Measurements from ENCODE around the gene PRPH. TPM values are rescaled to one million over a fixed set of nuclear protein-coding genes. Genes with fewer than 3 reads are reported as not detected.
"Not testable (repeated sequence)": the region's sequence is repeated elsewhere in the genome, so short reads cannot be mapped to it uniquely, and the experiment has no call there.

Gene PRPH
- total and polyA plus RNA-seq, 4 donors: 0.19 to 2.7 (median 0.67) TPM

GRCh38 chr12:49305762-49306510, 11.0 kb downstream of the PRPH start:
- 72 to 79% methylated on average over 6 of the region's 6 CpGs for WGBS, 2 donors
- Histone ChIP-seq H3K27me3 (ENCODE audit: control insufficient read depth in 3 of 3, insufficient read depth in 3 of 3, low read length in 2 of 3) (peaks cover 0 to 20% (median 4%) of the 10 kb centered on the region in 3 donors), H3K27ac (ENCODE audit: low read depth in 1 of 2, low read length in 1 of 2) (no peak overlapping the region), H3K9me3 (ENCODE audit: control insufficient read depth in 4 of 4, insufficient read depth in 3 of 4, low read length in 3 of 4) (no peaks in the 10 kb centered on the region), H3K9ac (ENCODE audit: insufficient read depth in 1 of 2, low read length in 2 of 2) (no peak overlapping the region), H3K4me3 (no peak overlapping the region), H3K36me3 (ENCODE audit: control insufficient read depth in 4 of 4, insufficient read depth in 4 of 4, low read length in 4 of 4) (no peaks in the 10 kb centered on the region), H3K4me1 (ENCODE audit: control insufficient read depth in 5 of 5, insufficient read depth in 5 of 5, low read length in 5 of 5) (no peaks in the 10 kb centered on the region)
- TF ChIP-seq CTCF (IDR thresholded peaks at IDR 0.05; ENCODE audit: control extremely low read depth, extremely low read depth): no peak
- DNase-seq (no peak), ATAC-seq (ENCODE audit: insufficient read depth, low FRiP score) (no peak)

GRCh38 chr12:49309386-49309785, 14.4 kb downstream of the PRPH start:
- H3K27me3 ChIP-seq (ENCODE audit: control insufficient read depth in 3 of 3, insufficient read depth in 3 of 3, low read length in 2 of 3): peaks cover 0 to 8% (median 0%) of the 10 kb centered on the region in 3 donors
- H3K4me1 ChIP-seq (ENCODE audit: control insufficient read depth in 5 of 5, insufficient read depth in 5 of 5, low read length in 5 of 5): no peaks in the 10 kb centered on the region
- no peaks in the 10 kb centered on the region for H3K36me3 ChIP-seq (ENCODE audit: control insufficient read depth in 4 of 4, insufficient read depth in 4 of 4, low read length in 4 of 4)
- DNase-seq (no peak), ATAC-seq (ENCODE audit: insufficient read depth, low FRiP score) (no peak)
- H3K9ac ChIP-seq (ENCODE audit: insufficient read depth in 1 of 2, low read length in 2 of 2): no peak overlapping the region
- H3K27ac ChIP-seq (ENCODE audit: low read depth in 1 of 2, low read length in 1 of 2): no peak overlapping the region
- no peaks in the 10 kb centered on the region for H3K9me3 ChIP-seq (ENCODE audit: control insufficient read depth in 4 of 4, insufficient read depth in 3 of 4, low read length in 3 of 4)
- H3K4me3 ChIP-seq: no peak overlapping the region
- WGBS, 2 donors: 90 to 94% methylated on average over 7 of the region's 7 CpGs
- TF ChIP-seq CTCF (IDR thresholded peaks at IDR 0.05; ENCODE audit: control extremely low read depth, extremely low read depth): no peak

GRCh38 chr12:49310451-49311000, 15.6 kb downstream of the PRPH start:
- H3K9me3 ChIP-seq (ENCODE audit: control insufficient read depth in 4 of 4, insufficient read depth in 3 of 4, low read length in 3 of 4); H3K36me3 ChIP-seq (ENCODE audit: control insufficient read depth in 4 of 4, insufficient read depth in 4 of 4, low read length in 4 of 4); H3K9ac ChIP-seq (ENCODE audit: insufficient read depth in 1 of 2, low read length in 2 of 2); DNase-seq; H3K4me3 ChIP-seq; H3K27me3 ChIP-seq (ENCODE audit: control insufficient read depth in 3 of 3, insufficient read depth in 3 of 3, low read length in 2 of 3); ATAC-seq (ENCODE audit: insufficient read depth, low FRiP score); H3K4me1 ChIP-seq (ENCODE audit: control insufficient read depth in 5 of 5, insufficient read depth in 5 of 5, low read length in 5 of 5); H3K27ac ChIP-seq (ENCODE audit: low read depth in 1 of 2, low read length in 1 of 2): not testable (repeated sequence)
- 27 to 51% methylated on average over 1 to 2 of the region's 3 CpGs for WGBS, 2 donors

GRCh38 chr12:49314811-49315210, 19.9 kb downstream of the PRPH start:
- DNase-seq: no peak
- no peak overlapping the region for H3K9ac ChIP-seq (ENCODE audit: insufficient read depth in 1 of 2, low read length in 2 of 2)
- H3K4me1 ChIP-seq (ENCODE audit: control insufficient read depth in 5 of 5, insufficient read depth in 5 of 5, low read length in 5 of 5): no peaks in the 10 kb centered on the region
- H3K4me3 ChIP-seq: no peak overlapping the region
- H3K36me3 ChIP-seq (ENCODE audit: control insufficient read depth in 4 of 4, insufficient read depth in 4 of 4, low read length in 4 of 4): no peaks in the 10 kb centered on the region
- no peak overlapping the region for H3K27ac ChIP-seq (ENCODE audit: low read depth in 1 of 2, low read length in 1 of 2)
- 87 to 91% methylated on average over 1 of the region's 1 CpG for WGBS, 2 donors
- H3K9me3 ChIP-seq (ENCODE audit: control insufficient read depth in 4 of 4, insufficient read depth in 3 of 4, low read length in 3 of 4): no peaks in the 10 kb centered on the region
- ATAC-seq (ENCODE audit: insufficient read depth, low FRiP score): no peak
- TF ChIP-seq CTCF (IDR thresholded peaks at IDR 0.05; ENCODE audit: control extremely low read depth, extremely low read depth): no peak
- peaks cover 0 to 2% (median 0%) of the 10 kb centered on the region in 3 donors for H3K27me3 ChIP-seq (ENCODE audit: control insufficient read depth in 3 of 3, insufficient read depth in 3 of 3, low read length in 2 of 3)

GRCh38 chr12:49317118-49317517, 22.2 kb downstream of the PRPH start:
- H3K9ac ChIP-seq (ENCODE audit: insufficient read depth in 1 of 2, low read length in 2 of 2); DNase-seq; H3K4me3 ChIP-seq; H3K9me3 ChIP-seq (ENCODE audit: control insufficient read depth in 4 of 4, insufficient read depth in 3 of 4, low read length in 3 of 4); H3K36me3 ChIP-seq (ENCODE audit: control insufficient read depth in 4 of 4, insufficient read depth in 4 of 4, low read length in 4 of 4); H3K27ac ChIP-seq (ENCODE audit: low read depth in 1 of 2, low read length in 1 of 2); H3K27me3 ChIP-seq (ENCODE audit: control insufficient read depth in 3 of 3, insufficient read depth in 3 of 3, low read length in 2 of 3); ATAC-seq (ENCODE audit: insufficient read depth, low FRiP score); H3K4me1 ChIP-seq (ENCODE audit: control insufficient read depth in 5 of 5, insufficient read depth in 5 of 5, low read length in 5 of 5): not testable (repeated sequence)
- 95 to 97% methylated on average over 10 of the region's 10 CpGs for WGBS, 2 donors

- not testable (repeated sequence) for H3K36me3 ChIP-seq (ENCODE audit: control insufficient read depth in 4 of 4, insufficient read depth in 4 of 4, low read length in 4 of 4); ATAC-seq (ENCODE audit: insufficient read depth, low FRiP score); H3K9me3 ChIP-seq (ENCODE audit: control insufficient read depth in 4 of 4, insufficient read depth in 3 of 4, low read length in 3 of 4); H3K27ac ChIP-seq (ENCODE audit: low read depth in 1 of 2, low read length in 1 of 2); H3K27me3 ChIP-seq (ENCODE audit: control insufficient read depth in 3 of 3, insufficient read depth in 3 of 3, low read length in 2 of 3); DNase-seq; H3K9ac ChIP-seq (ENCODE audit: insufficient read depth in 1 of 2, low read length in 2 of 2); H3K4me3 ChIP-seq
- 93 to 97% methylated on average over 9 of the region's 9 CpGs for WGBS, 2 donors
- peaks cover 0 to 20% (median 7%) of the 10 kb centered on the region in 5 donors for H3K4me1 ChIP-seq (ENCODE audit: control insufficient read depth in 5 of 5, insufficient read depth in 5 of 5, low read length in 5 of 5)
These were observed 25.6 kb downstream of the PRPH start for GRCh38 chr12:49320411-49321103.
